HG03520 (cell line): ENCODE results near the gene ADAT2.

Experiments used
- ATAC-seq: cut with Tn5 transposase; IDR thresholded peaks from one replicate; pipeline ENCODE4 v1.9.1; 2021; ENCODE audit warnings: mild to moderate bottlenecking, moderate library complexity; ENCODE audit not compliant: unreplicated experiment

The ADAT2 gene

DNA sequence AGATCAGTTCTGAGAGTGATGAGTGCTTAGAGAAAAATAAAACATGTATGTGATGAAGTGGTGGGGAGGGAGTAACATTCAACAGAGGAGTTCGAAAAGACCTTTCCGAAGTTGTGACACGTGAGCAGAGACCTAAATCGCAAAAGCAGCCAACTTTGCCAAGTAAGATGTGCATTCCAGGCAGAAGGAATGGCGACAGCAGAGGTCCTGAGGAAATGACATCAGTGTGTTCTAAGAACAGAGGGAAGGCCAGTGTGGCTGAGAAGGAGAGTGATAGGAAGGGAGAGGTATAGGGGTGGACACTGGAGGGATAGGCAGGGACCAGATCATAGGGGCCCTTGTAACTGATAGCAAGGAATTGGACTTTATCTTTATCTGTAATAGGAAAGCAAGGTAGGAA lies 51.3 kb downstream of the ADAT2 start:
- ATAC-seq = no peak

DNA sequence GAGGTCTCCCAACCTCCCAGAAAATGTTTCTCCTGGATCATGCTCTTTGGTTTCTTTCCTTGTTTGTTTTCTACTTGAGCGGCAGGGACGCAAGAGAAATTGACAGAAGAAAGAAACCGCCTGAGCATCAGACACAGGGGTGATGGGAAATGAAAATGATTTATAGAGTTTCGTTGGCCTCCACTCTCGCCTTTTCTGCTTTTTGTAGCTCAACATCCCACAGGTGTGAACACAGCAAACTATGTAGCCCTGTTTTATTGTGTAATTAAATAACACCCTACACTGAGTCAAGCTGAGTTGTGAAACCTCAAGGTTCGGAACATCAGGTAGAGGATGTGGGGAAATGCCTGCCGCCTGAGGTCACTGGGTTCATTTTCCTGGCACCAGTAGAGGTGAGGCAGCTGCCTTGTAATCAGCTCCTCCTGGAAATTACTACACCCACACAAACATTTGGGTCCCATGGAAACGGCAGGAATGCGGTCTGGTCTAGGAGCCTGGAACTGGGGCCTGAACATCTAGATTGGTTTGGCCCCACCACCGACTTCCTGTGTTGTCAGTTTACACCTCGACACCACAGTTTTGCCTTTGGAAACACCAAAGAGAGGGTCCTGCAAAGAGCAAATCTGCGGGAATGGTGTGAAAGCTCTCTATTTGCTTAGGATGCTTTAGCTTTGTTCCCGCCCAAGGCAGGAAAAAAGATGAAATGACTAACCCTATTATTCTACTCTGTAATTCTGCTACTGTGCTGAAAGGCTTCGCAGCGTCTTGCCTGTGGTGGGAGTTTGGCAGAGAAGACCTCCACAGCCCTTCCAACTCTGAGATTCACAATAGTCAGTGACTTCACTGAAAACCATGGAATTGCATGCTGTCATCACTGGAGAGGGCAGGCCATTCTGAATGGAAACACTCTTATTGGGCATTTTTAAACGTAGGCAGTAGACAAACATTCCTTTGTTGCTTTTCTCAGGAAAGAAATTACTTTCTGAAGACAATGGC lies 53.0 kb downstream of the ADAT2 start:
- no peak for ATAC-seq

DNA sequence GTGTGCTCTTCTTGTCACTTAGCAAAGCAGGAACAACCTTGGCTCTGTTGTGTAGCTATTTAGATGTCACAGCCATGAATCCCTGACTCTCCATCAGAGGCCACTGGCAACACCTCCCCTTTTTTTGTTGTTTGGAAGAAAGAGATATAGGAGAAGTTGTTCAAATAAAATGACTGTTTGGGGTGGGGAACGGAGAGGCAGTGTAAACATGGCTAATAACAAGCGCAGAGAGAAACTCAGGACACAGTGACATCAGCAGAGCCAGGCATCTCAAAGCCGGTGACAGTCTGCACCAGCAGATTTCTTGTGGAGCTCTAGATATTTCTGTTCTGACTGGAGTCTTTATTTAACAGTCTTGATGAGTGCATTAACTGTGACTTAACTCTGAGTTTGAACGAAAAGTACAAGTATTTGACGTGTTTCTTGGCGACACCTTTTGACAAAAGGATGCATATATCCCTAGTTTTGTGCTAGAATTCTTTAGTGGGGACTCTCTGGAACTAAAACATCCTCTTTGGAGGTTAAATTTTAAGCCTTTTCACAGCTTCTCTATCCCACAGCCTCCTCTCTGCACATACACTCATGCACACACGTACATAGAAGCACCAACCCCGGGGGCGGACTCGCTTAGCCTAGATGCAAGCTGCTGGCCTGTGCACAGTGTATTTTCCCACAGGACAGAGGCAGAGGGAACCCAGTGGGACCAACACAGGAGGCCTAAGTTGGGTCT lies 53.8 kb downstream of the ADAT2 start:
- ATAC-seq = no peak

DNA sequence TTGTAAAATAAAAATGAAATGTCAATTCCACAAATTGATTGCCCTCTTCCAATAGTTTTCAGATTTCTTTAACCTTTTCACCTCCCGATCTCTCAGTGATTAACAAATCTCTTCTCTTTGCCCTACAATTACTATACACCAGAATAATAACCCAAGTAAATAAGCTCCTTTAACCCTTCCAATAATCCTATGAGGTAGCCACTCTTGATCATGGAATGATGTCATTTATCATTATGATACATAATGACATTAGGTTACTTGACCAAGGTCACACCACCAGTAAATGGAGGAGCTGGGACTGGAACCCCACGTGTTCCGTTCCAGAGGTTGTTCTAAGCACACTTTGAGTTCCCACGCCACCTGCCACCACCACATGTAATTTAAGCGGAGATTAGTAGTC lies 54.8 kb downstream of the ADAT2 start:
- ATAC-seq = no peak

DNA sequence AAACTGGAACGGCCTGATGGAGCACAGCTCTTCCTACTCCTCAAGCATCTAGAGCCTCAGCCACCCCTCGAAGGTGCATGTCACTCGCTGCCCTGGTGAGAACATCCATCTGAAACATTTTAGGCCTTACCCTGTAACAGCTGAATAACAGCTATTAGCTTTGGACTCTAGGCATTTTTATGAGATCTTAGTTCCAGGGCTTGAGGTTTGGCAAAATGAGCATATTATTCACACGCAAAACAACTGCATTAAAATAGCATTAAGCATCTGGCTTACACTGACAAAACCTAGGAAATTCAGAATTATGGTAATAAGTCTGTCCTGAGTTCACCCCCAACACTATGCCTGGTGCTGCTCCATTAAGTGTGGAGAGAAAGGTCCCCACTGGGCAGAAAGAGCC lies 56.1 kb downstream of the ADAT2 start:
- no peak for ATAC-seq

DNA sequence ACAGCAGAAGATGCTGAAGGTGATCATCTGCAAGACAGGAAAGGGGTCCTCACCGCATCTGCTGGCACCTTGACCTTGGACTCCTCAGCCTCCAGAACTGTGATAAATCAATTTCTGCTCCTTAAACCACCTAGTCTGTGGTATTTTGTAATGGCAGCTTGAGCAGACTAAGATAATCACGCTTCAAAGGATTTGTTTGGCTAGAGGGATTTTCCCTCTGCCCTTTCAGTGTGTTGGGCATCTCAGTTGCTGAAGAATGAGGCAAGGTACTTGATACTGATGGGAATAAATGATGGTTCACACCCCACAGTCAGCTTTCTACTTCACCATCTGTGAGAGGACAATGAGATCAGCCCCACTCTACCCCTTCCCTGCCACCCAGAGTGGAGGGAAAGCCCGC lies 60.2 kb downstream of the ADAT2 start:
- no peak for ATAC-seq

DNA sequence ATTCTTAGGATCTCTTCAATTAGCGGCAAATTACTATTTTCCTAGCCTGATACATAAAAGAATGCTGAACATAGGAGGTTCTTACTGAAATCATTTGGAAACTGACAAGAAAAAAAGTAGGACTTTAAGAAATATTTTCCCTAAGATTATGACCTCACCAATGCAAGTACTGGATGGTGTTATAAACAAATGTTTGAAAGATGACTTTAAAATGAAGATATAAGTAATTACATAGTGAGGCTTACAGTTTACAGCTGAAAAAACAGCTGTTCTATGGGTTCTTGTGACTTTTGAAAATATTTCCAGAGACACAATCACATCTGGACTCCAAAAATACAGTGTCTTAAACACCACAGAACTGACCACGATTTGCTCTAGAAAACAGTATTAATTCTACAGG lies 64.9 kb downstream of the ADAT2 start:
- no peak for ATAC-seq

DNA sequence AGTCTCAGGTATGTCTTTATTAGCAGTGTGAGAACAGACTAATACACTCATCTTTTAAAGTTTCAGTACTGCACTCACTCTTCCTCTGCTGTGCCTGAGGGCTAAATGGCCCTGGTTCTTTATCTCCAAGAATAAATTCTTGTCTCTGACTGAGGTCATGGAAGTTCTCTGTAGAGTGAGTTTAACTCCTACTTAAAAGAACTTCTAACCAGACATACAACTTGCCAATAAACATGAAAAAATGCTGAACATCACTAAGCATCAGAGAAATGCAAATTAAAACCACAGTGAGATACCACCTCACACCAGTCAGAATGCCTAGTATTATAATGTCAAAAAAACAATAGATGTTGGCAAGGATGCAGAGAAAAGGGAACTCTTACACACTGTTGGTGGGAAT lies 73.6 kb downstream of the ADAT2 start:
- ATAC-seq = no peak

DNA sequence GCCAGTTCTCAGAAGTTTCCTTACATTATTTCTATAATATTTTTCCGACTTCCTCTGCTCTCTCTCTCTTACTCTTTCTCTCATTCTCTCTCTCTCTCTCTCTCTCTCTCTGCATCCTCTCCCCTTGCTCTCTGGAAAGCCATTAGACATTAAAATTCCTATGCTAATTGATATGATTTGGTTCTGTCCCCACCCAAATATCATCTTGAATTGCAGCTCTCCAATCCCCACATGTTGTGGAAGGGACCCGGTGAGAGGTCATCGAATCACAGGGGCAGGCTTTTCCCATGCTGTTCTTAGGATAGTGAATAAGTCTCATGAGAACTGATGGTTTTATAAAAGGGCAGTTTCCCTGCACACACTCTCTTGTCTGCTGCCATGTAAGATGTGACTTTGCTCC lies 74.1 kb downstream of the ADAT2 start:
- ATAC-seq = no peak

DNA sequence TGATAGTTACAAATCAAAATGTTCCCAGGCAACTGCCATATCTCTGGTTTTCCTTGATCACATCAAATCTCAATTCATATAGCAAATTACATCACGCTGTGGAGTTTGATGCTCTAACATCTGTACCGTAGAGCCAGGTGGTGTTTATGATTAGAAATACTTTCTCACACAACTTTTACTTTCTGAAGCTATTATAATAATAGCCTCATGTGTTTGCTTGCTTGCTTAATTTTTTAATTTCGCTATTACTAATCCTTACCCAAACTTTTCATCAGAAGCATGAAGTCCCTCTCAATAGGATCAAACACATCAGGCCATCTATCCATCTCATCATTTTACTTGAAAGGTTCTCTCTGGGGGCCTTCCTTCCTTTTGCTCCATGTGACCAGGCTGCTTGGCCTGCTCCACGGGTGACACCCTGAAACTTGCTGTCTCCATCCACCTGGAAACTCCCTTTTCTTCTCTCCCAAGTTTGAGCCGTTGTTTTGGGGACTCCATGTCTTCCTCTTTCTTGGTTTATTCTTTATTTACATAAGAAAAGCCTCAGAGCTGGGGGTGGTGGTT lies 75.4 kb downstream of the ADAT2 start:
- ATAC-seq = no peak

DNA sequence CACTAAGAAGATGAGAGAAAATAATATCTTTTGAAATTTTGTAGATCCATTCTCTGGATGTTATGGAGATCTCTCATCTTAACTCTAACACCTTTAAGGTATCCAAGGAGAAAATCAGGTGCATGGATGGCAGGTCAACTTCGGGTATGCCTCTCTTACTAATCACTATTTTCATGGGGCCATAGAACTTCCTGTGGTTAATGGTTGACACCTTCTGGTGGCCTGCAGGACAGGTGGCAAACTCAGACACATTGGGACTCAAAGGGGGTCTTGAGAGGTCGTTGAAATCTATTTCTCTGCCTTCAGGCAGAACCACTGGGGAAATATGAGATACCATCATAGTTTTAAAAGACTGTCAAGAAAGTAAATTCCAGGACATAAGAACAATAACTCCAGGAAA lies 76.5 kb downstream of the ADAT2 start:
- no peak for ATAC-seq
